GM23248 (cell line): ENCODE results near the gene CCDC138.

Source experiments
- EZH2 ChIP-seq: fragments of 200-600 bp; sonication (generic); IDR thresholded peaks from 2 replicates; pipeline ENCODE4 v1.6.1; 2018; ENCODE audit warnings: antibody characterized with exemption, mild to moderate bottlenecking; ENCODE audit not compliant: insufficient read depth, poor library complexity, severe bottlenecking
- EZH2phosphoT487 ChIP-seq: fragments of 200-600 bp; sonication (generic); IDR thresholded peaks from 2 replicates; pipeline ENCODE4 v1.6.1; 2018; ENCODE audit warnings: antibody characterized with exemption, moderate library complexity, mild to moderate bottlenecking, low read depth; ENCODE audit not compliant: insufficient read depth

GRCh38 chr2:108787216-108787541, 608 bp downstream of the CCDC138 start:
- TF ChIP-seq EZH2phosphoT487: no peak
- no peak for TF ChIP-seq EZH2
